IPS-18a (cell line): ENCODE data around the gene ITGB5.

ENCODE experiments used
- H3K27ac ChIP-seq: one replicate; pipeline ENCODE4 v1.5.1; 2013; ENCODE audit warnings: low read length
- H3K27me3 ChIP-seq: one replicate; pipeline ENCODE4 v1.6.1; 2013; ENCODE audit warnings: mild to moderate bottlenecking, low read length; ENCODE audit not compliant: control insufficient read depth, insufficient read depth
- H3K36me3 ChIP-seq: one replicate; pipeline ENCODE4 v1.6.1; 2013; ENCODE audit warnings: low read depth, low read length; ENCODE audit not compliant: control insufficient read depth
- H3K4me1 ChIP-seq: one replicate; pipeline ENCODE4 v1.6.1; 2013; ENCODE audit warnings: low read depth, low read length; ENCODE audit not compliant: control insufficient read depth
- H3K4me3 ChIP-seq: one replicate; pipeline ENCODE4 v1.5.1; 2013; ENCODE audit warnings: low read length
- H3K9ac ChIP-seq: one replicate; pipeline ENCODE4 v1.6.1; 2013; ENCODE audit warnings: mild to moderate bottlenecking, low read length, moderate library complexity
- H3K9me3 ChIP-seq: one replicate; pipeline ENCODE4 v1.6.1; 2013; ENCODE audit warnings: low read depth, low read length; ENCODE audit not compliant: control insufficient read depth

ITGB5 gene

GRCh38 chr3:124815781-124816180 lies 71.4 kb downstream of the ITGB5 start:
- no peak overlapping the region for H3K9ac ChIP-seq
- no peak overlapping the region for H3K4me3 ChIP-seq
- H3K4me1 ChIP-seq: no peaks in the 10 kb centered on the region

GRCh38 chr3:124814620-124815421 lies 72.3 kb downstream of the ITGB5 start:
- H3K9me3 ChIP-seq: no peaks in the 10 kb centered on the region
- H3K36me3 ChIP-seq: peaks cover 24% of the 10 kb centered on the region
- no peaks in the 10 kb centered on the region for H3K4me1 ChIP-seq
- H3K4me3 ChIP-seq: no peak overlapping the region
- no peak overlapping the region for H3K9ac ChIP-seq
- no peaks in the 10 kb centered on the region for H3K27me3 ChIP-seq
- no peak overlapping the region for H3K27ac ChIP-seq

More at GRCh38 chr3:124815781-124816180, 71.4 kb downstream of the ITGB5 start:
- H3K27ac ChIP-seq: no peak overlapping the region
- H3K36me3 ChIP-seq: peaks cover 24% of the 10 kb centered on the region
- H3K27me3 ChIP-seq: no peaks in the 10 kb centered on the region
- H3K9me3 ChIP-seq: no peaks in the 10 kb centered on the region

GRCh38 chr3:124813541-124813940 lies 73.6 kb downstream of the ITGB5 start:
- H3K9me3 ChIP-seq: no peaks in the 10 kb centered on the region

GRCh38 chr3:124812291-124813265 lies 74.6 kb downstream of the ITGB5 start:
- H3K4me1 ChIP-seq: no peaks in the 10 kb centered on the region
- no peak overlapping the region for H3K9ac ChIP-seq
- no peak overlapping the region for H3K27ac ChIP-seq
- no peaks in the 10 kb centered on the region for H3K9me3 ChIP-seq
- H3K36me3 ChIP-seq: peaks cover 32% of the 10 kb centered on the region
- H3K27me3 ChIP-seq: no peaks in the 10 kb centered on the region
- no peak overlapping the region for H3K4me3 ChIP-seq

More at GRCh38 chr3:124813541-124813940, 73.6 kb downstream of the ITGB5 start:
- H3K36me3 ChIP-seq: peaks cover 32% of the 10 kb centered on the region
- no peaks in the 10 kb centered on the region for H3K27me3 ChIP-seq
- no peaks in the 10 kb centered on the region for H3K4me1 ChIP-seq
- H3K9ac ChIP-seq: no peak overlapping the region
- no peak overlapping the region for H3K27ac ChIP-seq
- no peak overlapping the region for H3K4me3 ChIP-seq

- Histone ChIP-seq H3K36me3 (peaks cover 24% of the 10 kb centered on the region), H3K4me1 (no peaks in the 10 kb centered on the region), H3K9ac (no peak overlapping the region), H3K27ac (no peak overlapping the region), H3K27me3 (no peaks in the 10 kb centered on the region), H3K9me3 (no peaks in the 10 kb centered on the region), H3K4me3 (no peak overlapping the region)
These were observed 75.7 kb downstream of the ITGB5 start for GRCh38 chr3:124811436-124811835.

GRCh38 chr3:124810970-124811369 lies 76.2 kb downstream of the ITGB5 start:
- no peak overlapping the region for H3K27ac ChIP-seq
- H3K9me3 ChIP-seq: no peaks in the 10 kb centered on the region
- H3K4me3 ChIP-seq: no peak overlapping the region
- H3K9ac ChIP-seq: no peak overlapping the region
- H3K36me3 ChIP-seq: peaks cover 21% of the 10 kb centered on the region
- no peaks in the 10 kb centered on the region for H3K4me1 ChIP-seq
- H3K27me3 ChIP-seq: no peaks in the 10 kb centered on the region

GRCh38 chr3:124809039-124809438 lies 78.1 kb downstream of the ITGB5 start:
- H3K9ac ChIP-seq: no peak overlapping the region
- no peak overlapping the region for H3K27ac ChIP-seq
- H3K27me3 ChIP-seq: no peaks in the 10 kb centered on the region
- peaks cover 16% of the 10 kb centered on the region for H3K36me3 ChIP-seq
- H3K4me1 ChIP-seq: no peaks in the 10 kb centered on the region
- H3K4me3 ChIP-seq: no peak overlapping the region
- no peaks in the 10 kb centered on the region for H3K9me3 ChIP-seq

GRCh38 chr3:124805671-124806070 lies 81.5 kb downstream of the ITGB5 start:
- H3K9me3 ChIP-seq: no peaks in the 10 kb centered on the region
- H3K9ac ChIP-seq: no peak overlapping the region
- peaks cover 5% of the 10 kb centered on the region for H3K4me1 ChIP-seq
- H3K27me3 ChIP-seq: no peaks in the 10 kb centered on the region
- peaks cover 8% of the 10 kb centered on the region for H3K36me3 ChIP-seq
- H3K4me3 ChIP-seq: no peak overlapping the region
- H3K27ac ChIP-seq: no peak overlapping the region

GRCh38 chr3:124804875-124805274 lies 82.3 kb downstream of the ITGB5 start:
- Histone ChIP-seq H3K9me3 (no peaks in the 10 kb centered on the region), H3K4me1 (peaks cover 5% of the 10 kb centered on the region), H3K27ac (no peak overlapping the region), H3K4me3 (no peak overlapping the region), H3K27me3 (no peaks in the 10 kb centered on the region), H3K36me3 (peaks cover 8% of the 10 kb centered on the region), H3K9ac (no peak overlapping the region)

GRCh38 chr3:124802702-124803101 lies 84.5 kb downstream of the ITGB5 start:
- no peak overlapping the region for H3K4me3 ChIP-seq
- no peaks in the 10 kb centered on the region for H3K9me3 ChIP-seq
- no peaks in the 10 kb centered on the region for H3K27me3 ChIP-seq
- H3K27ac ChIP-seq: no peak overlapping the region
- H3K36me3 ChIP-seq: no peaks in the 10 kb centered on the region
- H3K9ac ChIP-seq: no peak overlapping the region
- peaks cover 5% of the 10 kb centered on the region for H3K4me1 ChIP-seq

- H3K9me3 ChIP-seq: no peaks in the 10 kb centered on the region
- H3K27ac ChIP-seq: no peak overlapping the region
- H3K36me3 ChIP-seq: no peaks in the 10 kb centered on the region
- H3K27me3 ChIP-seq: no peaks in the 10 kb centered on the region
- peaks cover 5% of the 10 kb centered on the region for H3K4me1 ChIP-seq
- H3K4me3 ChIP-seq: no peak overlapping the region
- H3K9ac ChIP-seq: no peak overlapping the region
These were observed 85.0 kb downstream of the ITGB5 start for GRCh38 chr3:124802061-124802698.
